ENCODE measurements around the gene RAP1GDS1. TPM values are rescaled to one million over a fixed set of nuclear protein-coding genes. Genes with fewer than 3 reads are reported as not detected.
"Not testable (repeated sequence)": the region's sequence is repeated elsewhere in the genome, so short reads cannot be mapped to it uniquely, and the experiment has no call there.

The RAP1GDS1 gene
- total RNA-seq, 2 experiments from 2014 or later = 41.4 to 50.5 TPM

- Mint-ChIP-seq H3K27ac (no peak overlapping the region), H3K9me3 (ENCODE audit: low read depth) (peaks cover 2% of the 10 kb centered on the region), H3K36me3 (ENCODE audit: low read depth) (peaks cover 31% of the 10 kb centered on the region), H3K27me3 (no peaks in the 10 kb centered on the region), H3K4me1 (peaks cover 35% of the 10 kb centered on the region), H3K4me3 (no peak overlapping the region)
- DNase-seq (no peak), ATAC-seq (no peak)
- POLR2A ChIA-PET = no interaction called here
- intact Hi-C loops (cut with DNase I, micrococcal nuclease) = loop anchor here in 1 of 2 experiments (10.0 kb wide), 1 partner anchor 300 kb away; the partner anchor contains the start of gene STPG2
- CTCF ChIA-PET = interaction anchor here (2.0 kb wide), 1 partner anchor 23 kb away, joined by 6 read pairs; no protein-coding TSS in a partner anchor
These were observed 183.2 kb downstream of the RAP1GDS1 start for GRCh38 chr4:98444371-98444770.

GRCh38 chr4:98446499-98447375 lies 185.6 kb downstream of the RAP1GDS1 start:
- ChIA-PET POLR2A (interaction anchor here (0.6 to 0.7 kb wide), 3 partner anchors 186 to 1061 kb away, joined by 3 to 6 read pairs (median 5); partner anchors contain the start of gene RAP1GDS1), CTCF (interaction anchor here (0.6 to 2.0 kb wide), 6 partner anchors 13 to 1498 kb away, joined by 3 to 6 read pairs (median 3); no protein-coding TSS in a partner anchor)
- Mint-ChIP-seq H3K36me3 (ENCODE audit: low read depth) (peaks cover 18% of the 10 kb centered on the region), H3K9me3 (ENCODE audit: low read depth) (peaks cover 2% of the 10 kb centered on the region), H3K27me3 (no peaks in the 10 kb centered on the region), H3K4me1 (peaks cover 36% of the 10 kb centered on the region), H3K4me3 (peak overlapping the region; percentile 43), H3K27ac (peak overlapping the region; percentile 93)
- ATAC-seq (peak; percentile 91), DNase-seq (peak; percentile 78)
- intact Hi-C loops (cut with DNase I, micrococcal nuclease) = loop anchor here (1.0 to 10.0 kb wide), 5 partner anchors 36 to 304 kb away; partner anchors contain the start of genes RAP1GDS1 (in 2 of the 2) and STPG2 (in 2 of the 2)

GRCh38 chr4:98447648-98448047 lies 186.5 kb downstream of the RAP1GDS1 start:
- DNase-seq (peak; percentile 32), ATAC-seq (no peak)
- intact Hi-C loops (cut with DNase I, micrococcal nuclease) = loop anchor here (1.0 to 10.0 kb wide), 5 partner anchors 35 to 305 kb away; partner anchors contain the start of genes RAP1GDS1 (in 2 of the 2) and STPG2 (in 2 of the 2)
- Mint-ChIP-seq H3K36me3 (ENCODE audit: low read depth) (peaks cover 10% of the 10 kb centered on the region), H3K4me1 (peaks cover 36% of the 10 kb centered on the region), H3K27me3 (no peaks in the 10 kb centered on the region), H3K27ac (peak overlapping the region; percentile 60), H3K9me3 (ENCODE audit: low read depth) (peaks cover 2% of the 10 kb centered on the region), H3K4me3 (no peak overlapping the region)
- CTCF ChIA-PET = interaction anchor here (0.7 to 1.1 kb wide), 3 partner anchors 20 to 229 kb away, joined by 3 read pairs; no protein-coding TSS in a partner anchor
- POLR2A ChIA-PET = no interaction called here

GRCh38 chr4:98448908-98449307 lies 187.7 kb downstream of the RAP1GDS1 start:
- CTCF ChIA-PET = interaction anchor here (1.4 kb wide), 1 partner anchor 19 kb away, joined by 4 read pairs; no protein-coding TSS in a partner anchor
- Mint-ChIP-seq H3K27me3 (no peaks in the 10 kb centered on the region), H3K4me1 (peaks cover 36% of the 10 kb centered on the region), H3K9me3 (ENCODE audit: low read depth) (peaks cover 2% of the 10 kb centered on the region), H3K4me3 (no peak overlapping the region), H3K36me3 (ENCODE audit: low read depth) (peaks cover 3% of the 10 kb centered on the region), H3K27ac (no peak overlapping the region)
- DNase-seq (peak; percentile 44), ATAC-seq (no peak)
- POLR2A ChIA-PET = interaction anchor here (0.6 kb wide), 1 partner anchor 46 kb away, joined by 3 read pairs; no protein-coding TSS in a partner anchor
- intact Hi-C loops (cut with DNase I, micrococcal nuclease) = loop anchor here (5.0 to 10.0 kb wide), 2 partner anchors 304 to 307 kb away; partner anchors contain the start of gene STPG2 (in 2 of the 2)

GRCh38 chr4:98452091-98452490 lies 190.9 kb downstream of the RAP1GDS1 start:
- no peaks in the 10 kb centered on the region for H3K27me3 Mint-ChIP-seq
- peaks cover 2% of the 10 kb centered on the region for H3K9me3 Mint-ChIP-seq (ENCODE audit: low read depth)
- H3K4me1 Mint-ChIP-seq = peaks cover 21% of the 10 kb centered on the region
- intact Hi-C loops (cut with DNase I, micrococcal nuclease) = no loop called here
- no peak overlapping the region for H3K27ac Mint-ChIP-seq
- ChIA-PET POLR2A (no interaction called here), CTCF (interaction anchor here (0.6 to 1.2 kb wide), 3 partner anchors 10 to 658 kb away, joined by 3 read pairs; no protein-coding TSS in a partner anchor)
- DNase-seq = no peak
- ATAC-seq = no peak
- peaks cover 3% of the 10 kb centered on the region for H3K36me3 Mint-ChIP-seq (ENCODE audit: low read depth)
- H3K4me3 Mint-ChIP-seq = no peak overlapping the region

GRCh38 chr4:98457422-98457821 lies 196.2 kb downstream of the RAP1GDS1 start:
- H3K4me1 Mint-ChIP-seq; DNase-seq; H3K27ac Mint-ChIP-seq; ATAC-seq; CTCF ChIA-PET; intact Hi-C loops (cut with DNase I, micrococcal nuclease); H3K9me3 Mint-ChIP-seq (ENCODE audit: low read depth); H3K4me3 Mint-ChIP-seq; POLR2A ChIA-PET; H3K27me3 Mint-ChIP-seq; H3K36me3 Mint-ChIP-seq (ENCODE audit: low read depth): not testable (repeated sequence)

- DNase-seq; H3K9me3 Mint-ChIP-seq (ENCODE audit: low read depth); POLR2A ChIA-PET; H3K27ac Mint-ChIP-seq; H3K4me1 Mint-ChIP-seq; ATAC-seq; H3K27me3 Mint-ChIP-seq; H3K4me3 Mint-ChIP-seq; CTCF ChIA-PET; H3K36me3 Mint-ChIP-seq (ENCODE audit: low read depth): not testable (repeated sequence)
- intact Hi-C loops (cut with DNase I, micrococcal nuclease) = loop anchor here in 1 of 2 experiments (10.0 kb wide), 3 partner anchors 404 to 944 kb away; partner anchors contain the start of gene METAP1
These were observed 200.1 kb downstream of the RAP1GDS1 start for GRCh38 chr4:98461121-98461865.

- intact Hi-C loops (cut with DNase I, micrococcal nuclease) = loop anchor here in 1 of 2 experiments (10.0 kb wide), 3 partner anchors 402 to 942 kb away; partner anchors contain the start of gene METAP1
- Mint-ChIP-seq H3K27me3 (no peaks in the 10 kb centered on the region), H3K4me3 (no peak overlapping the region), H3K27ac (no peak overlapping the region), H3K4me1 (peaks cover 13% of the 10 kb centered on the region), H3K9me3 (ENCODE audit: low read depth) (peaks cover 5% of the 10 kb centered on the region), H3K36me3 (ENCODE audit: low read depth) (no peaks in the 10 kb centered on the region)
- ATAC-seq = no peak
- ChIA-PET POLR2A (no interaction called here), CTCF (no interaction called here)
- no peak for DNase-seq
These were observed 201.3 kb downstream of the RAP1GDS1 start for GRCh38 chr4:98462487-98462886.

- POLR2A ChIA-PET = interaction anchor here (0.7 kb wide), 1 partner anchor 461 kb away, joined by 4 read pairs; no protein-coding TSS in a partner anchor
- H3K27me3 Mint-ChIP-seq = no peaks in the 10 kb centered on the region
- peaks cover under 1% of the 10 kb centered on the region for H3K9me3 Mint-ChIP-seq (ENCODE audit: low read depth)
- CTCF ChIA-PET = interaction anchor here (0.6 to 2.1 kb wide), 28 partner anchors 8 to 938 kb away, joined by 3 to 21 read pairs (median 4); no protein-coding TSS in a partner anchor
- H3K27ac Mint-ChIP-seq = peak overlapping the region; percentile 37
- intact Hi-C loops (cut with DNase I, micrococcal nuclease) = loop anchor here (1.0 to 10.0 kb wide), 14 partner anchors 135 to 938 kb away; partner anchors contain the start of genes METAP1 (in 2 of the 2), EIF4E (in 1 of the 2) and TSPAN5 (in 1 of the 2)
- DNase-seq (no peak), ATAC-seq (no peak)
- H3K4me3 Mint-ChIP-seq = no peak overlapping the region
- H3K4me1 Mint-ChIP-seq = peaks cover 23% of the 10 kb centered on the region
- H3K36me3 Mint-ChIP-seq (ENCODE audit: low read depth) = peaks cover 21% of the 10 kb centered on the region
These were observed 205.8 kb downstream of the RAP1GDS1 start for GRCh38 chr4:98466868-98467599.

GRCh38 chr4:98467627-98468072 lies 206.5 kb downstream of the RAP1GDS1 start:
- H3K36me3 Mint-ChIP-seq (ENCODE audit: low read depth) = peaks cover 25% of the 10 kb centered on the region
- H3K27me3 Mint-ChIP-seq = no peaks in the 10 kb centered on the region
- H3K9me3 Mint-ChIP-seq (ENCODE audit: low read depth) = no peaks in the 10 kb centered on the region
- intact Hi-C loops (cut with DNase I, micrococcal nuclease) = loop anchor here (1.0 to 10.0 kb wide), 14 partner anchors 135 to 938 kb away; partner anchors contain the start of genes METAP1 (in 2 of the 2), EIF4E (in 1 of the 2) and TSPAN5 (in 1 of the 2)
- H3K4me3 Mint-ChIP-seq = peak overlapping the region; percentile 52
- peak; percentile 95 for ATAC-seq
- peak overlapping the region; percentile 37 for H3K27ac Mint-ChIP-seq
- ChIA-PET POLR2A (interaction anchor here (0.6 to 0.7 kb wide), 2 partner anchors 222 to 461 kb away, joined by 3 to 4 read pairs; no protein-coding TSS in a partner anchor), CTCF (interaction anchor here (0.6 to 2.1 kb wide), 41 partner anchors 9 to 938 kb away, joined by 3 to 21 read pairs (median 3); partner anchors contain the start of gene METAP1)
- peaks cover 23% of the 10 kb centered on the region for H3K4me1 Mint-ChIP-seq
- DNase-seq = peak; percentile 85
